Neural progenitor cell (in vitro differentiated cells): ENCODE measurements around the gene SDK1. TPM values are rescaled to one million over a fixed set of nuclear protein-coding genes. Genes with fewer than 3 reads are reported as not detected.

Experiments
- DNase-seq: peaks from one replicate; pipeline ENCODE4 v3.0.0-alpha.2; 2016; ENCODE audit warnings: low spot score
- H2AFZ ChIP-seq: fragments of 200-600 bp; sonication (generic); replicated peaks from 2 replicates; pipeline ENCODE4 v1.6.1; 2016; ENCODE audit warnings: antibody characterized with exemption
- H3F3A ChIP-seq: fragments of 200-600 bp; sonication (generic); 2 replicates; pipeline ENCODE4 v1.6.1; 2016; ENCODE audit warnings: antibody characterized with exemption, low read depth
- H3K27ac ChIP-seq: fragments of 200-600 bp; sonication (generic); 2 replicates; pipeline ENCODE4 v1.5.1; 2016; ENCODE audit warnings: mild to moderate bottlenecking
- H3K27me3 ChIP-seq: fragments of 200-600 bp; sonication (generic); 2 replicates; pipeline ENCODE4 v1.6.1; 2016; ENCODE audit warnings: mild to moderate bottlenecking, moderate library complexity
- H3K36me3 ChIP-seq: fragments of 200-600 bp; sonication (generic); 2 replicates; pipeline ENCODE4 v1.5.1; 2016
- H3K4me1 ChIP-seq: fragments of 200-600 bp; sonication (generic); 2 replicates; pipeline ENCODE4 v1.6.1; 2016; ENCODE audit warnings: mixed run types
- H3K4me2 ChIP-seq: fragments of 200-600 bp; sonication (generic); 2 replicates; pipeline ENCODE4 v1.6.1; 2016
- H3K4me3 ChIP-seq: fragments of 200-600 bp; sonication (generic); 2 replicates; pipeline ENCODE4 v1.5.1; 2016
- H3K79me2 ChIP-seq: fragments of 200-600 bp; sonication (generic); 2 replicates; pipeline ENCODE4 v1.6.1; 2016; ENCODE audit warnings: low read depth
- H3K9ac ChIP-seq: fragments of 200-600 bp; sonication (generic); 2 replicates; pipeline ENCODE4 v1.6.1; 2016
- H3K9me3 ChIP-seq: fragments of 200-600 bp; sonication (generic); 2 replicates; pipeline ENCODE4 v1.5.1; 2016; ENCODE audit warnings: low read depth
- H4K20me1 ChIP-seq: fragments of 200-600 bp; sonication (generic); 2 replicates; pipeline ENCODE4 v1.6.1; 2016; ENCODE audit warnings: low read depth
- H3K27ac Mint-ChIP-seq: 3 replicates; pipeline ENCODE4 v1.8.0; 2021; ENCODE audit warnings: mixed read lengths
- H3K27me3 Mint-ChIP-seq: 2 replicates; pipeline ENCODE4 v1.8.0; 2022; ENCODE audit warnings: low read depth, mild to moderate bottlenecking, inconsistent platforms, moderate library complexity, mixed read lengths; ENCODE audit not compliant: insufficient read depth
- H3K36me3 Mint-ChIP-seq: 3 replicates; pipeline ENCODE4 v1.8.0; 2021; ENCODE audit warnings: mixed read lengths
- H3K4me1 Mint-ChIP-seq: 3 replicates; pipeline ENCODE4 v1.8.0; 2021; ENCODE audit warnings: mixed read lengths
- H3K4me3 Mint-ChIP-seq: 3 replicates; pipeline ENCODE4 v1.8.0; 2021; ENCODE audit warnings: mild to moderate bottlenecking, moderate library complexity, mixed read lengths
- H3K9me3 Mint-ChIP-seq: 3 replicates; pipeline ENCODE4 v1.8.0; 2020; ENCODE audit warnings: mixed read lengths
- CTCF ChIP-seq: fragments of 200-600 bp; sonication (generic); IDR thresholded peaks from 2 replicates; pipeline ENCODE4 v1.5.1; 2017; ENCODE audit warnings: antibody characterized with exemption, mild to moderate bottlenecking
- EZH2 ChIP-seq: fragments of 200-600 bp; sonication (generic); IDR thresholded peaks from 2 replicates; pipeline ENCODE4 v1.6.1; 2017; ENCODE audit warnings: antibody characterized with exemption, mild to moderate bottlenecking, moderate library complexity
- EZH2phosphoT487 ChIP-seq: fragments of 200-600 bp; sonication (generic); IDR thresholded peaks from 2 replicates; pipeline ENCODE4 v1.6.1; 2017; ENCODE audit warnings: antibody characterized with exemption
- total RNA-seq: library from RNA; depleted of rRNA; stranded (reverse); fragments of >200 nt; gene quantifications from 2 replicates; pipeline ENCODE4 v1.2.3, GENCODE V29; 2015; ENCODE audit warnings: low replicate concordance

Gene SDK1
- total RNA-seq, 1 donor from 2014 or later: 4.9 TPM

- Mint-ChIP-seq H3K27ac (no peak overlapping the region), H3K4me1 (no peaks in the 10 kb centered on the region)
Measured at GRCh38 chr7:3821488-3821887, 520.4 kb downstream of the SDK1 start.

GRCh38 chr7:3825491-3825890 lies 524.4 kb downstream of the SDK1 start:
- H3K27ac ChIP-seq: no peak overlapping the region
- H3K27me3 ChIP-seq: no peaks in the 10 kb centered on the region
- DNase-seq: no peak
- no peak overlapping the region for H3K9ac ChIP-seq
- H3K9me3 ChIP-seq: no peaks in the 10 kb centered on the region
- Mint-ChIP-seq H3K36me3 (peaks cover 4% of the 10 kb centered on the region), H3K27ac (no peak overlapping the region), H3K4me1 (no peaks in the 10 kb centered on the region), H3K4me3 (no peak overlapping the region), H3K9me3 (no peaks in the 10 kb centered on the region), H3K27me3 (no peaks in the 10 kb centered on the region)
- H3K4me3 ChIP-seq: no peak overlapping the region
- H2AFZ ChIP-seq: no peak overlapping the region
- no peaks in the 10 kb centered on the region for H4K20me1 ChIP-seq
- H3K4me2 ChIP-seq: no peak overlapping the region
- no peak for TF ChIP-seq CTCF
- TF ChIP-seq EZH2: no peak
- TF ChIP-seq EZH2phosphoT487: no peak
- no peaks in the 10 kb centered on the region for H3K36me3 ChIP-seq
- H3K4me1 ChIP-seq: peaks cover 4% of the 10 kb centered on the region
- no peaks in the 10 kb centered on the region for H3F3A ChIP-seq
- no peaks in the 10 kb centered on the region for H3K79me2 ChIP-seq

More at GRCh38 chr7:3821488-3821887, 520.4 kb downstream of the SDK1 start:
- Histone ChIP-seq H3K4me1 (peaks cover 4% of the 10 kb centered on the region), H3K36me3 (no peaks in the 10 kb centered on the region), H4K20me1 (no peaks in the 10 kb centered on the region), H3F3A (no peaks in the 10 kb centered on the region), H3K79me2 (no peaks in the 10 kb centered on the region), H2AFZ (no peak overlapping the region), H3K9ac (no peak overlapping the region), H3K4me3 (no peak overlapping the region), H3K27me3 (no peaks in the 10 kb centered on the region), H3K9me3 (no peaks in the 10 kb centered on the region), H3K27ac (no peak overlapping the region), H3K4me2 (no peak overlapping the region)
- Mint-ChIP-seq H3K27me3 (no peaks in the 10 kb centered on the region), H3K4me3 (no peak overlapping the region), H3K36me3 (peaks cover 4% of the 10 kb centered on the region), H3K9me3 (no peaks in the 10 kb centered on the region)
- TF ChIP-seq EZH2: no peak
- TF ChIP-seq EZH2phosphoT487: no peak
- no peak for TF ChIP-seq CTCF
- DNase-seq: no peak

GRCh38 chr7:3832199-3832598 lies 531.1 kb downstream of the SDK1 start:
- H3K4me1 ChIP-seq: no peaks in the 10 kb centered on the region
- no peak overlapping the region for H2AFZ ChIP-seq
- H3K27me3 ChIP-seq: no peaks in the 10 kb centered on the region
- H3K9ac ChIP-seq: no peak overlapping the region
- H3K4me2 ChIP-seq: no peak overlapping the region
- no peaks in the 10 kb centered on the region for H3K9me3 Mint-ChIP-seq
- no peak overlapping the region for H3K4me3 ChIP-seq
- DNase-seq: no peak
- no peaks in the 10 kb centered on the region for H3K9me3 ChIP-seq
- H3F3A ChIP-seq: no peaks in the 10 kb centered on the region
- H3K36me3 Mint-ChIP-seq: no peaks in the 10 kb centered on the region
- no peak overlapping the region for H3K4me3 Mint-ChIP-seq
- H3K27me3 Mint-ChIP-seq: peaks cover 3% of the 10 kb centered on the region
- no peaks in the 10 kb centered on the region for H3K79me2 ChIP-seq
- H3K27ac Mint-ChIP-seq: no peak overlapping the region
- no peaks in the 10 kb centered on the region for H3K36me3 ChIP-seq
- no peak overlapping the region for H3K27ac ChIP-seq
- H4K20me1 ChIP-seq: no peaks in the 10 kb centered on the region
- H3K4me1 Mint-ChIP-seq: no peaks in the 10 kb centered on the region
- TF ChIP-seq EZH2 (no peak), CTCF (no peak), EZH2phosphoT487 (no peak)

GRCh38 chr7:3835109-3835508 lies 534.1 kb downstream of the SDK1 start:
- peaks cover 3% of the 10 kb centered on the region for H3K27me3 Mint-ChIP-seq
- no peak overlapping the region for H3K4me2 ChIP-seq
- H3K9ac ChIP-seq: no peak overlapping the region
- no peaks in the 10 kb centered on the region for H3F3A ChIP-seq
- no peaks in the 10 kb centered on the region for H3K9me3 Mint-ChIP-seq
- H3K36me3 Mint-ChIP-seq: no peaks in the 10 kb centered on the region
- H3K27ac Mint-ChIP-seq: no peak overlapping the region
- H3K4me1 ChIP-seq: no peaks in the 10 kb centered on the region
- no peak overlapping the region for H3K4me3 ChIP-seq
- H3K4me1 Mint-ChIP-seq: no peaks in the 10 kb centered on the region
- no peak for DNase-seq
- TF ChIP-seq EZH2 (no peak), EZH2phosphoT487 (no peak), CTCF (no peak)
- no peak overlapping the region for H2AFZ ChIP-seq
- H3K79me2 ChIP-seq: no peaks in the 10 kb centered on the region
- H3K27ac ChIP-seq: no peak overlapping the region
- H3K36me3 ChIP-seq: no peaks in the 10 kb centered on the region
- H3K27me3 ChIP-seq: no peaks in the 10 kb centered on the region
- no peak overlapping the region for H3K4me3 Mint-ChIP-seq
- no peaks in the 10 kb centered on the region for H3K9me3 ChIP-seq
- no peaks in the 10 kb centered on the region for H4K20me1 ChIP-seq
